A549 (cell line): ENCODE measurements around the gene ELFN1.

Experiments
- BHLHE40 ChIP-seq: IDR thresholded peaks from 2 replicates; pipeline ENCODE4 v1.6.1; 2012; ENCODE audit warnings: low read depth, low read length, inconsistent platforms
- CHD4 ChIP-seq: fragments of 200-600 bp; sonication (generic); IDR thresholded peaks from 2 replicates; pipeline ENCODE4 v1.6.1; 2016; ENCODE audit warnings: antibody characterized with exemption, mild to moderate bottlenecking, borderline replicate concordance
- CTCF ChIP-seq: fragments of >200 bp; sonication (Bioruptor Twin); formaldehyde crosslinking; IDR thresholded peaks from 3 replicates; pipeline ENCODE4 v1.5.1; 2016
- EP300 ChIP-seq, 2 experiments: fragments of >200 bp; sonication (Bioruptor Twin); formaldehyde crosslinking; IDR thresholded peaks; 2 replicates in 1 of 2; 3 replicates in 1 of 2; pipeline ENCODE4 v1.6.1; 2016 to 2017
- POLR2A ChIP-seq: IDR thresholded peaks from 2 replicates; pipeline ENCODE4 v1.6.1; 2012; ENCODE audit warnings: mild to moderate bottlenecking, low read length
- ZNF302 ChIP-seq: fragments of 250-450 bp; sonication (Bioruptor Pico); IDR thresholded peaks from 2 replicates; pipeline ENCODE4 v1.9.0; 2021; ENCODE audit warnings: inconsistent platforms, mild to moderate bottlenecking, moderate library complexity
- TF ChIP-seq, protein P1 (sequence below): IDR thresholded peaks from 2 replicates; pipeline ENCODE4 v1.6.1; 2012

DNA sequence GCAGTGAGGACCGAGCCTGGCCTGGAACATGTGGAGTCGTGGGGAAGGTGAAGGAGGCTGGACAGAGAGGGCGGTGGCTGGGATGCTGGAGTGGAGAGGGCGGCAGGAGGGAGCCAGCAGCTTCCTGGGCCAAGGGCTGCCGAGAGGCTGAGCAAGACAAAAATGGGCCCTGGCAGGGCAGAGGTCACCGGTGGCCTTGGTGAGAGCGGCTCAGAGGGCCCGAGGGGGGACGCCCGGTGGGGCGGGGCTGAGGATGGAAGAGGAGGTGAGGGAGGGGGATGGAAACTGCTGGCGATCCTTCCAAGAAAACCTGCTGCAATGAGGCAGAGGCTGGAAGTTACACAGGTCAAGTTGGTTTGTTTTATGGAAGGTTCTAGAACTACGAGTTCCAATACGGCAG lies 69.5 kb downstream of the ELFN1 start:
- TF ChIP-seq POLR2A = no peak
- no peak for TF ChIP-seq CHD4
- no peak for TF ChIP-seq CTCF
- TF ChIP-seq ZNF302 (CRISPR knock-in tag) = no peak
- no peak for TF ChIP-seq EP300 (IDR thresholded peaks at IDR 0.05)
- TF ChIP-seq, protein P1, sequence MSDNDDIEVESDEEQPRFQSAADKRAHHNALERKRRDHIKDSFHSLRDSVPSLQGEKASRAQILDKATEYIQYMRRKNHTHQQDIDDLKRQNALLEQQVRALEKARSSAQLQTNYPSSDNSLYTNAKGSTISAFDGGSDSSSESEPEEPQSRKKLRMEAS = no peak
- TF ChIP-seq BHLHE40 = no peak
